BLaER1 treated with 17β-estradiol and CSF1 and Interleukin-3, amounts not matched to agents 10 nM and 100 nM (cell line): ENCODE data around the gene RSPH4A.

Experiments used
- H3K27ac ChIP-seq, 11 experiments: shearing (Covaris generic); formaldehyde crosslinking; 2 replicates each; pipeline ENCODE4 v1.8.1; 2022
- H3K27me3 ChIP-seq, 11 experiments: shearing (Covaris generic); formaldehyde crosslinking; 2 replicates each; pipeline ENCODE4 v1.8.1; 2022
- H3K36me3 ChIP-seq, 11 experiments: shearing (Covaris generic); formaldehyde crosslinking; 2 replicates each; pipeline ENCODE4 v1.8.1; 2022
- H3K4me1 ChIP-seq, 10 experiments: shearing (Covaris generic); formaldehyde crosslinking; 2 replicates each; pipeline ENCODE4 v1.8.1; 2022
- H3K4me2 ChIP-seq, 11 experiments: shearing (Covaris generic); formaldehyde crosslinking; 2 replicates each; pipeline ENCODE4 v1.8.1; 2022
- H3K4me3 ChIP-seq, 10 experiments: shearing (Covaris generic); formaldehyde crosslinking; 2 replicates each; pipeline ENCODE4 v1.8.1; 2022
- H3K9ac ChIP-seq, 11 experiments: shearing (Covaris generic); formaldehyde crosslinking; 2 replicates each; pipeline ENCODE4 v1.8.1; 2022
- H3K9me3 ChIP-seq, 11 experiments: shearing (Covaris generic); formaldehyde crosslinking; replicated peaks in 1 of 11; 2 replicates each; pipeline ENCODE4 v1.8.1; 2022
- H4K20me1 ChIP-seq, 11 experiments: shearing (Covaris generic); formaldehyde crosslinking; 2 replicates each; pipeline ENCODE4 v1.8.1; 2022
- Cebpa-rat ChIP-seq, 11 experiments: shearing (Covaris generic); IDR thresholded peaks; 2 replicates each; pipeline ENCODE4 v1.8.1; 2022

The RSPH4A gene

GRCh38 chr6:116615937-116616736 is at the start of gene RSPH4A:
Gene RSPH4A (plus strand): TSS chr6:116616479. CDS start chr6:116616624, 145 bp downstream.
- no peaks in the 10 kb centered on the region for H4K20me1 ChIP-seq
- H3K9me3 ChIP-seq = no peaks in the 10 kb centered on the region
- TF ChIP-seq Cebpa-rat (IDR thresholded peaks at IDR 0.05) = no peak
- H3K27ac ChIP-seq = peak within 1 kb of the TSS in 2 of 11 experiments; percentile 9 to 61; a peak in 3 of 22 replicates
- H3K36me3 ChIP-seq = no peaks in the 10 kb centered on the region
- peak within 1 kb of the TSS; percentile 71 to 92 (median 85) for H3K4me2 ChIP-seq
- peaks cover 0 to 12% (median 7%) of the 10 kb centered on the region in 11 experiments; a peak in 12 of 22 replicates for H3K27me3 ChIP-seq
- H3K4me1 ChIP-seq = peaks cover 5 to 15% (median 12%) of the 10 kb centered on the region in 10 experiments; a peak in 17 of 20 replicates
- H3K4me3 ChIP-seq = peak within 1 kb of the TSS; percentile 47 to 70 (median 60)
- H3K9ac ChIP-seq = peak within 1 kb of the TSS; percentile 29 to 65 (median 53); a peak in 20 of 22 replicates

- no peak overlapping the region for H3K9ac ChIP-seq
- no peak for TF ChIP-seq Cebpa-rat (IDR thresholded peaks at IDR 0.05)
These were observed 48.2 kb upstream of the RSPH4A start for GRCh38 chr6:116568111-116568510.

GRCh38 chr6:116568821-116569755 is 47.2 kb upstream of the RSPH4A start:
- peak overlapping the region in 1 of 10 experiments; percentile 10; a peak in 3 of 20 replicates for H3K4me3 ChIP-seq
- peaks cover 28 to 48% (median 41%) of the 10 kb centered on the region in 10 experiments for H3K4me1 ChIP-seq
- peak overlapping the region in 5 of 11 experiments; percentile 4 to 96 (median 15); a peak in 4 of 22 replicates for H3K9ac ChIP-seq

More at GRCh38 chr6:116568111-116568510, 48.2 kb upstream of the RSPH4A start:
- Histone ChIP-seq H3K4me1 (peaks cover 25 to 38% (median 33%) of the 10 kb centered on the region in 10 experiments), H3K9me3 (peaks cover 0 to 9% (median 0%) of the 10 kb centered on the region in 11 experiments; a peak in 4 of 22 replicates), H4K20me1 (peaks cover 0 to 11% (median 7%) of the 10 kb centered on the region in 11 experiments; a peak in 7 of 22 replicates), H3K4me3 (no peak overlapping the region), H3K27me3 (peaks cover 0 to 14% (median 9%) of the 10 kb centered on the region in 11 experiments; a peak in 12 of 22 replicates), H3K27ac (peak overlapping the region in 3 of 11 experiments; percentile 24 to 59 (median 38); a peak in 6 of 22 replicates), H3K36me3 (no peaks in the 10 kb centered on the region), H3K4me2 (peak overlapping the region in 8 of 11 experiments; percentile 68 to 95 (median 82); a peak in 14 of 22 replicates)

GRCh38 chr6:116570856-116571682 is 45.2 kb upstream of the RSPH4A start, which contains the start of gene RWDD1:
Gene RWDD1 (plus strand): TSS chr6:116571504. CDS start chr6:116571583, 79 bp downstream.
- peak within 1 kb of the TSS; percentile 81 to 95 (median 88) for H3K4me2 ChIP-seq
- peak within 1 kb of the TSS; percentile 68 to 93 (median 90) for H3K4me3 ChIP-seq
- peak within 1 kb of the TSS; percentile 75 to 94 (median 87) for H3K27ac ChIP-seq
- peak within 1 kb of the TSS; percentile 88 to 98 (median 92) for H3K9ac ChIP-seq
- TF ChIP-seq Cebpa-rat (IDR thresholded peaks at IDR 0.05) = no peak
- no peaks in the 10 kb centered on the region for H3K27me3 ChIP-seq
- peaks cover 14 to 25% (median 21%) of the 10 kb centered on the region in 11 experiments for H3K36me3 ChIP-seq
- H3K4me1 ChIP-seq = peaks cover 28 to 53% (median 44%) of the 10 kb centered on the region in 10 experiments
- peaks cover 0 to 35% (median 9%) of the 10 kb centered on the region in 11 experiments; a peak in 8 of 22 replicates for H4K20me1 ChIP-seq
- peaks cover 0 to 9% (median 0%) of the 10 kb centered on the region in 11 experiments; a peak in 4 of 22 replicates for H3K9me3 ChIP-seq

More at GRCh38 chr6:116568821-116569755, 47.2 kb upstream of the RSPH4A start:
- H3K4me2 ChIP-seq = peak overlapping the region; percentile 68 to 95 (median 83)
- peaks cover 0 to 7% (median 4%) of the 10 kb centered on the region in 11 experiments; a peak in 14 of 22 replicates for H3K36me3 ChIP-seq
- H3K27me3 ChIP-seq = peaks cover 0 to 14% (median 9%) of the 10 kb centered on the region in 11 experiments; a peak in 12 of 22 replicates
- peak overlapping the region in 5 of 11 experiments; percentile 29 to 59 (median 46); a peak in 10 of 22 replicates for H3K27ac ChIP-seq
- no peak for TF ChIP-seq Cebpa-rat (IDR thresholded peaks at IDR 0.05)
- H3K9me3 ChIP-seq = peaks cover 0 to 9% (median 0%) of the 10 kb centered on the region in 11 experiments; a peak in 4 of 22 replicates
- H4K20me1 ChIP-seq = peaks cover 0 to 20% (median 9%) of the 10 kb centered on the region in 11 experiments; a peak in 7 of 22 replicates

GRCh38 chr6:116571683-116572000 is 44.6 kb upstream of the RSPH4A start:
- H3K4me1 ChIP-seq = peaks cover 28 to 59% (median 44%) of the 10 kb centered on the region in 10 experiments
- peak overlapping the region; percentile 68 to 93 (median 90) for H3K4me3 ChIP-seq
- H3K4me2 ChIP-seq = peak overlapping the region; percentile 77 to 94 (median 87)
- H3K9ac ChIP-seq = peak overlapping the region; percentile 88 to 98 (median 92)
- TF ChIP-seq Cebpa-rat (IDR thresholded peaks at IDR 0.05) = no peak
- no peaks in the 10 kb centered on the region for H3K27me3 ChIP-seq
- H3K27ac ChIP-seq = peak overlapping the region; percentile 75 to 94 (median 87)
- H3K9me3 ChIP-seq = peaks cover 0 to 7% (median 0%) of the 10 kb centered on the region in 11 experiments; a peak in 4 of 22 replicates
- peaks cover 0 to 40% (median 12%) of the 10 kb centered on the region in 11 experiments; a peak in 9 of 22 replicates for H4K20me1 ChIP-seq
- H3K36me3 ChIP-seq = peaks cover 20 to 30% (median 27%) of the 10 kb centered on the region in 11 experiments

GRCh38 chr6:116572162-116572561 is 44.1 kb upstream of the RSPH4A start:
- Histone ChIP-seq H3K9me3 (peaks cover 0 to 2% (median 0%) of the 10 kb centered on the region in 11 experiments; a peak in 2 of 22 replicates), H3K27me3 (no peaks in the 10 kb centered on the region), H3K9ac (peak overlapping the region; percentile 88 to 98 (median 92)), H3K36me3 (peaks cover 25 to 36% (median 32%) of the 10 kb centered on the region in 11 experiments), H4K20me1 (peaks cover 0 to 46% (median 15%) of the 10 kb centered on the region in 11 experiments; a peak in 11 of 22 replicates), H3K4me3 (peak overlapping the region; percentile 68 to 93 (median 90)), H3K4me2 (peak overlapping the region; percentile 77 to 94 (median 87)), H3K4me1 (peaks cover 28 to 62% (median 44%) of the 10 kb centered on the region in 10 experiments), H3K27ac (peak overlapping the region; percentile 75 to 94 (median 87))
- no peak for TF ChIP-seq Cebpa-rat (IDR thresholded peaks at IDR 0.05)

- no peak overlapping the region for H3K4me2 ChIP-seq
- peaks cover 12 to 35% (median 21%) of the 10 kb centered on the region in 10 experiments for H3K4me1 ChIP-seq
- no peak overlapping the region for H3K27ac ChIP-seq
- no peaks in the 10 kb centered on the region for H3K9me3 ChIP-seq
- H3K27me3 ChIP-seq = no peaks in the 10 kb centered on the region
- H3K36me3 ChIP-seq = peaks cover 44 to 66% (median 54%) of the 10 kb centered on the region in 11 experiments
- H3K4me3 ChIP-seq = no peak overlapping the region
- no peak for TF ChIP-seq Cebpa-rat (IDR thresholded peaks at IDR 0.05)
- H3K9ac ChIP-seq = no peak overlapping the region
- H4K20me1 ChIP-seq = peaks cover 0 to 76% (median 28%) of the 10 kb centered on the region in 11 experiments; a peak in 14 of 22 replicates
These were observed 41.1 kb upstream of the RSPH4A start for GRCh38 chr6:116575227-116575626.
